Endometrial microvascular endothelial cells (primary cell): ENCODE measurements around the gene SLC25A53. TPM values are rescaled to one million over a fixed set of nuclear protein-coding genes. Genes with fewer than 3 reads are reported as not detected.

Experiments
- in situ Hi-C: cut with HindIII; loops from 2 replicates; pipeline ENCODE4 v1.10.0; 2017; ENCODE audit warnings: low sequenced_read_pairs, low pct_unique_long_range_greater_than_20kb; ENCODE audit errors: inconsistent ontology term
- total RNA-seq: library from RNA; depleted of rRNA; stranded (reverse); fragments of >200 nt; gene quantifications from one replicate; pipeline ENCODE4 v1.2.3, GENCODE V29; 2015; ENCODE audit errors: inconsistent ontology term

SLC25A53 gene
- total RNA-seq, result 8.4 TPM

DNA sequence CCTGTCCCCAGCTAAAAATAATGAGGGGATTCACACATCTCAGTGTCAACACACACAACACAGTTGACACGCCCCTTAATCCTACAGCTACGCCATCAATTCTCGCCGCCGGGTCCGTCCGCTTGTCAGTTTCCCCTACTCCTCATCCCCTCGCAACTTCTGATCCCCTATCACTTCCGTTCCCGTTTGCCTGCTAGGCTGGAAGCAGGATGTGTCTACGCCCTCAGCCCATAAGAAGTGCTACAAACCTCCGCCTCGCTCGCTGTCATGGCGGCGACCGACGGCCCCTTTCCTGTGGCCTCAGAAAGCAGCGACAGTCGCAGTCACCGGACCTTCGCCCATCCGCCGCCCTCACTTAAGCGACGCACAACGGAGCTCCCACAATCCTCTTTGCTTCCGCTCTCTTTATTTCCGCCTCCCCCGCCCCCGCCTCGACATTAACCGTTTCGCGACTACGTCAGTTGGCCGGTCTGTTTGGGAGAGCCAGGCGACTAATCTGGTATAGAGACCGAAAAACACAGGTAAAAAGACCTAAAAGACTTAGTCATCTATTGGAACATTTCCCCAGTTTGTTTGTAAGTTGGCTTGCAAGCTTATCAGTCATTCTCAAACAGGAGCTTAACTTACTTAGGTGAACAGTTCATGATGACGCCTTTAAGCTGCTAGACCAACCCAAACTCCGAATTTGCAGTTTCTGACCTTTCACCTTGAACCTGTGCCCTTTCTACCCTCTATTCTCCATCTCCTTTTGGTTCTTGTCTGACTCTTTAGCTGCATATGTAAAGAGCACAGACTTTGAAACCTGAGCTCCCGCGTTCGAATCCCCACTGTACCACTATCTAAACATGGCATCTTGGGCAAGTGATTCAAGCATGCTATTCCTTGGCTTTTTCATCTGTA is at the start of gene SLC25A53:
SLC25A53 (minus strand) TSS at position 380 of the 900 bp plus-strand sequence. CDS start 51,752 bp downstream, outside the sequence.
- in situ Hi-C loops, result no loop called here

GRCh38 chrX:104205548-104205947 is 48.7 kb upstream of the SLC25A53 start:
- in situ Hi-C loops, result no loop called here

GRCh38 chrX:104195489-104196084 is 38.8 kb upstream of the SLC25A53 start:
- in situ Hi-C loops, result no loop called here

DNA sequence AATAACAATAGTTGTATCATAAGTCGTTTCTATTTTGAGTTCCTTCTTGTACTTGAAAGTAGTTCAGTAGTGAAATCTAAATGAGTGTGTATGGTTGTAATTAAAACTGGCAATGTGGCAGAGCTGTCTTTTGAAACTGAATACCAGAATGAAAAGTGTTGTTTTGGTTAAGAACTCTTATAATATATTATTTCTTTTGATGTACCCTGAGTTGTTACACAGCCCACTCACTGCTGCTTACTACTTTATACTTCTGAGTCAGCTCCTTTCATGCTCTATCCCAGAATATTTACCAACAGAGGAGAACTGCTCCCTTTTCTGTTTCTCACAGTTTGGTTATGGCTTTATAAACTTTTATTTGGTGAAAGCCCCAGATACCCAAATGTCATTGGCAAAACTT is 38.2 kb upstream of the SLC25A53 start:
- in situ Hi-C loops, result no loop called here

DNA sequence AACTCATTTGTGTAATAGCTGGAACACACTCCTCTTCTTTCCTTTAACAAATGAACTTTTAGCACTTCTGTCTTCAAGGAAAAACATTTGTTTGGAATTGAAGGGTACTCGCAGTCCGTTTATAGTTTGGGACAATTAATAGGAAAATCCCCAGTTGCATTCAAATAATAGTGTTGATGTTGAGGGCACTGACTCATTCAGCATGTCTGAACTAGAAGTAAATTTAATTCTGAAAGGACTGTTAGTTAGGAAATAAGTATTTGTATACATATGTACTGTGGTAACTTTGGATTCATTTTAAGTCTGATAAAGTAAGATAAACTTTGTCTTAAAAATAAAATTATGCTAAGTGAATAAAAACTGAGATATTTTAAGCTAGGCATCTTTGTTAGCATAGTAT is 36.7 kb upstream of the SLC25A53 start:
- in situ Hi-C loops, result no loop called here

DNA sequence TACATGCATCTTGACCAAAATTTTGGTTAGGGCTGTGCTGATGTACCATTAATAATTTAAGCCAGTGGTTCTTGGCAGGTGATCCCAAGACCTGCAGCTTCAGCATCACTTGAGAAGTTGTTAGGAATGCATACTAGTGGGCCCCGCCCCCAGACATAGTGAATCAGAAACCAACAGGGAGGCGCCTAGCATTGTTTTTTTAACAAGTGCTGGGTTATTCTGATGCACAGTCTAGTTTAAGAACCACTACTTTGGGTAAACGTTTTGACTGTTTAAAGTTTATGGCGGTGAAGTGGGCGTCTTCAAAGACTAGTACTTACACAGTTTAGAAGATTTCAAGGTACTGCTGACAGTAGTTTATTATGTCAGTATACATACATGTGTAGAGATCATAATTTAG is 33.0 kb upstream of the SLC25A53 start:
- in situ Hi-C loops, result no loop called here

GRCh38 chrX:104187931-104188330 is 31.1 kb upstream of the SLC25A53 start:
- in situ Hi-C loops, result no loop called here

- in situ Hi-C loops, result no loop called here
Observed at GRCh38 chrX:104183685-104184084, 26.9 kb upstream of the SLC25A53 start.

- in situ Hi-C loops, result no loop called here
Observed at GRCh38 chrX:104173841-104174240, 17.0 kb upstream of the SLC25A53 start.

DNA sequence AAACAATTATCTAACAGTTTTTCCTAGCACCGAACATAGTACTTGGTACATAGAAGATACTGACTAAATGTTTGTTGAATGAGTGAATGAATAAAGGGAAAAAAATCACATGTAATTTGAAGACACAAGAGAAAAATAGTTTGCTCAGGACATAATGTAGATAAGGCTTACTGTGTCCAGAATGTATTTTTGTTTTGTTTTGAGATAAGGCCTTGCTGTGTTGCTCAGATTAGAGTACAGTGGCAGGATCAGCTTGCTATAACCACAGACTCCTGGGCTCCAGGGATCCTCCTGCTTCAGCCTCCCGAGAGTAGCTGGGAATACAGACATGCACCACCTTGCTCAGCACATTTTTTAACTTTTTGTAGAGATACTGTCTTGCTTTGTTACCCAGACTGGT is 16.0 kb upstream of the SLC25A53 start:
- in situ Hi-C loops, result no loop called here

- in situ Hi-C loops, result no loop called here
Observed at GRCh38 chrX:104172121-104172520, 15.3 kb upstream of the SLC25A53 start.

DNA sequence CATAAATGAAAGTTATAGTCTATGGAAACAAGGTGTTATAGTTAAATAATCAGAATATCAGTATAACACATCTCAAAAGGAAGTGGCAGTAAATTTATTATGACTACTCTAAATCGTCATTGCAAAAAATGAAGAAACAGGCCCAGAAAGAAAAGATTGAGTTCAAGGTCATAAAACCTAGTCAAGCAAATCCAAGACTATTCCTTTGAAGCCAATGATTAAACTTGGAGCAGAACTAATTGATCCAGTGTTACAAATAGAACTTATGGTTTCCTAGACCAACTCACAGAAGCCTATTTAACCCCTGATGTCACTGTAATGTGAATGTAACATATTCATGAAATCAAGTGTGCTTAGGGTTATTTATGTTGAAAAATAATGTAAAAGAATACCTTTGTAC is 11.3 kb upstream of the SLC25A53 start:
- in situ Hi-C loops, result no loop called here

- in situ Hi-C loops, result no loop called here
Observed at GRCh38 chrX:104166735-104167436, 10.1 kb upstream of the SLC25A53 start.

DNA sequence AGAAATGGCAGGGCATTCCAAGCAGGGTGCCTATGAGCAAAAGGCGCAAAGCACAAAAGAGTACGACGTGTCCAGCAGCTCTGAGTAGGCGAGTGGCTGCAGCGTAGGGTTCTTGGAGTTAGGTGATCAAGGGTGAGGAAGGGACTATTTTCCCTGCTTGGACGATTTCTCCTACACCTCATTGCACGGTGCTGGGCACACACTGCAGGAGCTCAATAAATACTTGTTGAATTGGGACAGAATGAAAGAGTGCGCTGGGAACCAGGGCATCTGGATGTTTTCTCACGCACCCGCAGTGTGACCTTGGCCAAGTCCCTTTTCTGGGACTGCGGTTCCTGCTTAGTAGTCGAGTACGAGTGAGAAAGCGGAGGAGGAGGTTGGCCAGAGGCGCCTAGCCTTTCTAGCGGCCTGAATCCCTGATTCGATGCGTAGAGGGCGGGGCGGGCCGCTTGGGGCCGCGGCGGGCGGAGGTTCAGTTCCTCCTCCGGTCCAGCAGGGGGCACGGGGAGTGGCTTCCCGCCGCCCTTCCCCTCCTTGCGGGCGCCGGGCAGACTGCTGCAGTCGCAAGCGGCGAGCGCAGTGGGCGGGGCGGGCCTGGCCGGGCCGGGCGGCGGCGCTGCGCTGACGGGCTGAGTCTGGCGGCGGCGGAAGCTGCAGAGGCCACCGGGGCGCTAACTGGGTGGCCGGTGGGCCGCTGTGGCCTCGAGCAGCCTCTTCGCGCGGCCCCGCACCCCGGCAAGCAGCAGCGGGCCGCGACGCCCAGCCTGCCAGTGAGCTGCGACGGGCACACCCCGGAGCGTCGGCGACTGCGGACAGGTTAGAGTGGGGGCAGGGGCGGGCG is 9.3 kb upstream of the SLC25A53 start, which contains the start of gene FAM199X:
FAM199X (plus strand) TSS at position 560 of the 841 bp plus-strand sequence. CDS start 333 bp downstream, outside the sequence.
- in situ Hi-C loops, result no loop called here

- in situ Hi-C loops, result no loop called here
Observed at GRCh38 chrX:104151037-104151436, 5.8 kb downstream of the SLC25A53 start.

GRCh38 chrX:104141087-104141760 is 15.6 kb downstream of the SLC25A53 start:
- in situ Hi-C loops, result no loop called here

DNA sequence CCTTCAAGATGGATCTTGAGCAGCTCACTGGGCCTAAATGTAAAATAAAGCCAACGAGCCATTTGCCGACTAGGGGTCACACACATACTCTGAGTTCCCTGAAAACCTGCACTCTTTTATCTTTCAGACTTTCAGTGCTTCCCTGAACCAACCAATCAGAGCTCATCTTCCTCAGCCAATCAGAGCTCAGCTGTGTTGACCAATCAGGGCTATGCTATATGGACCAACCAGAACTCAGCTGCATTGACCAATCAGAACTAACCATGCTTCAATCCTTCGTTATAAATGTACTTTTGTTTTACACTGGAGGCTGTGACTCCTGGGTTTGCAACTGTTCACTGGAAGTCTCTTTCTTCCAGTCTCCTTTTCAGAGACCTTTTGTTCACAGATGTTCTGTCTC is 19.3 kb downstream of the SLC25A53 start:
- in situ Hi-C loops, result no loop called here
